Activated T-helper 2 cell treated with anti-CD3 and anti-CD28 coated beads, Interferon-gamma antibody, Interleukin-2, Interleukin-4, amounts not matched to agents 10 μg/mL and 5 μg/mL and 100 μg/mL, durations not matched to agents 14 hours and 24 hours and 36 hours (primary cell): ENCODE data around the gene MIX23. TPM values are rescaled to one million over a fixed set of nuclear protein-coding genes. Genes with fewer than 3 reads are reported as not detected.

Source experiments
- DNase-seq: peaks from one replicate; pipeline ENCODE4 v3.0.0; 2021; ENCODE audit warnings: low spot score
- H3K27ac Mint-ChIP-seq: one replicate; pipeline ENCODE4 v1.8.0; 2021; ENCODE audit warnings: mixed read lengths
- H3K27me3 Mint-ChIP-seq: one replicate; pipeline ENCODE4 v1.8.0; 2021; ENCODE audit warnings: low read depth, mixed read lengths
- H3K36me3 Mint-ChIP-seq: one replicate; pipeline ENCODE4 v1.8.0; 2021; ENCODE audit warnings: low read depth, mixed read lengths
- H3K4me1 Mint-ChIP-seq: one replicate; pipeline ENCODE4 v1.8.0; 2021; ENCODE audit warnings: low read depth, mixed read lengths
- H3K4me3 Mint-ChIP-seq: one replicate; pipeline ENCODE4 v1.8.0; 2021; ENCODE audit warnings: low read depth, mild to moderate bottlenecking, moderate library complexity, mixed read lengths
- H3K9me3 Mint-ChIP-seq: one replicate; pipeline ENCODE4 v1.8.0; 2021; ENCODE audit warnings: mixed read lengths
- intact Hi-C: fragments of 100-400 bp; cut with micrococcal nuclease; formaldehyde crosslinking; loops from one replicate; pipeline ENCODE4 v1.15.1; 2023
- total RNA-seq: library from RNA; stranded (reverse); gene quantifications from 2 replicates; pipeline ENCODE4 v1.2.3, GENCODE V29; 2022

Gene MIX23
- total RNA-seq, 1 donor from 2014 or later, result 110 TPM

- Mint-ChIP-seq H3K9me3 (no peaks in the 10 kb centered on the region), H3K4me1 (peaks cover 29% of the 10 kb centered on the region), H3K36me3 (no peaks in the 10 kb centered on the region), H3K4me3 (no peak overlapping the region), H3K27me3 (peaks cover 20% of the 10 kb centered on the region), H3K27ac (no peak overlapping the region)
- DNase-seq, result no peak
- intact Hi-C loops, result no loop called here
These were observed 57.3 kb downstream of the MIX23 start for GRCh38 chr3:122325769-122326168.

GRCh38 chr3:122324871-122325323 is 58.1 kb downstream of the MIX23 start, which contains the start of gene CSTA:
Gene CSTA (plus strand): TSS chr3:122325248. CDS start chr3:122325293, 45 bp downstream.
- H3K4me3 Mint-ChIP-seq, result no peak within 1 kb of the TSS
- intact Hi-C loops, result no loop called here
- peaks cover 16% of the 10 kb centered on the region for H3K27me3 Mint-ChIP-seq
- peaks cover 5% of the 10 kb centered on the region for H3K9me3 Mint-ChIP-seq
- H3K4me1 Mint-ChIP-seq, result peaks cover 29% of the 10 kb centered on the region
- H3K27ac Mint-ChIP-seq, result no peak within 1 kb of the TSS
- DNase-seq, result no peak
- H3K36me3 Mint-ChIP-seq, result no peaks in the 10 kb centered on the region

- intact Hi-C loops, result loop anchor here (1.0 kb wide), 3 partner anchors 23 to 288 kb away; no protein-coding TSS in a partner anchor
- peak overlapping the region; percentile 47 for H3K27ac Mint-ChIP-seq
- peaks cover 32% of the 10 kb centered on the region for H3K4me1 Mint-ChIP-seq
- peaks cover 14% of the 10 kb centered on the region for H3K9me3 Mint-ChIP-seq
- no peaks in the 10 kb centered on the region for H3K36me3 Mint-ChIP-seq
- peaks cover 20% of the 10 kb centered on the region for H3K27me3 Mint-ChIP-seq
- peak; percentile 40 for DNase-seq
- H3K4me3 Mint-ChIP-seq, result no peak overlapping the region
These were observed 60.6 kb downstream of the MIX23 start for GRCh38 chr3:122322095-122323075.

- no peaks in the 10 kb centered on the region for H3K36me3 Mint-ChIP-seq
- H3K27ac Mint-ChIP-seq, result no peak overlapping the region
- intact Hi-C loops, result no loop called here
- H3K27me3 Mint-ChIP-seq, result peaks cover 18% of the 10 kb centered on the region
- H3K4me1 Mint-ChIP-seq, result peaks cover 27% of the 10 kb centered on the region
- peaks cover 14% of the 10 kb centered on the region for H3K9me3 Mint-ChIP-seq
- H3K4me3 Mint-ChIP-seq, result no peak overlapping the region
- no peak for DNase-seq
These were observed 64.4 kb downstream of the MIX23 start for GRCh38 chr3:122318620-122319019.

- peaks cover 19% of the 10 kb centered on the region for H3K27me3 Mint-ChIP-seq
- DNase-seq, result no peak
- H3K4me3 Mint-ChIP-seq, result no peak overlapping the region
- peaks cover 14% of the 10 kb centered on the region for H3K9me3 Mint-ChIP-seq
- H3K4me1 Mint-ChIP-seq, result peaks cover 18% of the 10 kb centered on the region
- intact Hi-C loops, result no loop called here
- H3K36me3 Mint-ChIP-seq, result no peaks in the 10 kb centered on the region
- H3K27ac Mint-ChIP-seq, result no peak overlapping the region
These were observed 66.7 kb downstream of the MIX23 start for GRCh38 chr3:122316368-122316767.

GRCh38 chr3:122315619-122316018 is 67.4 kb downstream of the MIX23 start:
- Mint-ChIP-seq H3K4me3 (no peak overlapping the region), H3K36me3 (no peaks in the 10 kb centered on the region), H3K27me3 (peaks cover 25% of the 10 kb centered on the region), H3K4me1 (peaks cover 13% of the 10 kb centered on the region), H3K27ac (no peak overlapping the region), H3K9me3 (peaks cover 14% of the 10 kb centered on the region)
- intact Hi-C loops, result no loop called here
- DNase-seq, result no peak

GRCh38 chr3:122314228-122314876 is 68.7 kb downstream of the MIX23 start:
- intact Hi-C loops, result no loop called here
- peaks cover 29% of the 10 kb centered on the region for H3K27me3 Mint-ChIP-seq

GRCh38 chr3:122313281-122313680 is 69.8 kb downstream of the MIX23 start:
- intact Hi-C loops, result no loop called here
- no peak overlapping the region for H3K27ac Mint-ChIP-seq

More at GRCh38 chr3:122314228-122314876, 68.7 kb downstream of the MIX23 start:
- no peak overlapping the region for H3K27ac Mint-ChIP-seq
- peaks cover 5% of the 10 kb centered on the region for H3K9me3 Mint-ChIP-seq
- H3K36me3 Mint-ChIP-seq, result no peaks in the 10 kb centered on the region
- DNase-seq, result no peak
- H3K4me3 Mint-ChIP-seq, result no peak overlapping the region
- H3K4me1 Mint-ChIP-seq, result peaks cover 13% of the 10 kb centered on the region

GRCh38 chr3:122312826-122313225 is 70.2 kb downstream of the MIX23 start:
- intact Hi-C loops, result no loop called here
- Mint-ChIP-seq H3K9me3 (no peaks in the 10 kb centered on the region), H3K4me1 (peaks cover 10% of the 10 kb centered on the region), H3K27ac (no peak overlapping the region), H3K36me3 (no peaks in the 10 kb centered on the region), H3K4me3 (no peak overlapping the region), H3K27me3 (peaks cover 33% of the 10 kb centered on the region)
- no peak for DNase-seq

More at GRCh38 chr3:122313281-122313680, 69.8 kb downstream of the MIX23 start:
- peaks cover 36% of the 10 kb centered on the region for H3K27me3 Mint-ChIP-seq
- H3K4me3 Mint-ChIP-seq, result no peak overlapping the region
- peaks cover 11% of the 10 kb centered on the region for H3K4me1 Mint-ChIP-seq
- DNase-seq, result no peak
- H3K36me3 Mint-ChIP-seq, result no peaks in the 10 kb centered on the region
- no peaks in the 10 kb centered on the region for H3K9me3 Mint-ChIP-seq

GRCh38 chr3:122310361-122310760 is 72.7 kb downstream of the MIX23 start:
- Mint-ChIP-seq H3K9me3 (no peaks in the 10 kb centered on the region), H3K4me1 (peaks cover 12% of the 10 kb centered on the region), H3K36me3 (no peaks in the 10 kb centered on the region), H3K27ac (no peak overlapping the region), H3K4me3 (no peak overlapping the region), H3K27me3 (peaks cover 31% of the 10 kb centered on the region)
- DNase-seq, result no peak
- intact Hi-C loops, result no loop called here
